Germinal center (tissue), 1 donor: ENCODE data around the gene COPZ1.
A peak's percentile ranks its signal among the peaks of the same experiment; 100 is the strongest.
"Not testable (repeated sequence)": the region's sequence is repeated elsewhere in the genome, so short reads cannot be mapped to it uniquely, and the experiment has no call there.

Experiments
- DNase-seq: peaks from one replicate; pipeline ENCODE4 v3.0.0; 2012; ENCODE audit warnings: mixed read lengths, low spot score

COPZ1 gene

GRCh38 chr12:54333420-54334034 is 8.6 kb downstream of the COPZ1 start:
- DNase-seq = no peak

- DNase-seq = no peak
Measured at GRCh38 chr12:54337280-54337842, 12.4 kb downstream of the COPZ1 start.

GRCh38 chr12:54337854-54338650 is 13.1 kb downstream of the COPZ1 start:
- DNase-seq = no peak

GRCh38 chr12:54338698-54339296 is 13.9 kb downstream of the COPZ1 start:
- DNase-seq = no peak

- no peak for DNase-seq
Measured at GRCh38 chr12:54340846-54341245, 15.9 kb downstream of the COPZ1 start.

GRCh38 chr12:54341378-54342300 is 16.7 kb downstream of the COPZ1 start:
- no peak for DNase-seq

GRCh38 chr12:54349036-54349435 is 24.1 kb downstream of the COPZ1 start:
- DNase-seq = no peak

GRCh38 chr12:54349679-54350078 is 24.7 kb downstream of the COPZ1 start:
- DNase-seq = no peak

- no peak for DNase-seq
Measured at GRCh38 chr12:54350743-54351142, 25.8 kb downstream of the COPZ1 start.

- no peak for DNase-seq
Measured at GRCh38 chr12:54351341-54351740, 26.4 kb downstream of the COPZ1 start.

GRCh38 chr12:54352022-54352531 is 27.1 kb downstream of the COPZ1 start:
- DNase-seq = no peak

GRCh38 chr12:54352891-54353874 is 28.3 kb downstream of the COPZ1 start:
- DNase-seq = no peak

GRCh38 chr12:54354271-54354670 is 29.3 kb downstream of the COPZ1 start:
- DNase-seq = not testable (repeated sequence)

GRCh38 chr12:54355104-54355815 is 30.3 kb downstream of the COPZ1 start:
- no peak for DNase-seq

- DNase-seq = no peak
Measured at GRCh38 chr12:54356228-54356627, 31.3 kb downstream of the COPZ1 start.

GRCh38 chr12:54356951-54357356 is 32.0 kb downstream of the COPZ1 start:
- no peak for DNase-seq

- no peak for DNase-seq
Measured at GRCh38 chr12:54357506-54358190, 32.7 kb downstream of the COPZ1 start.

- DNase-seq = peak; percentile 66
Measured at GRCh38 chr12:54358191-54358944, 33.4 kb downstream of the COPZ1 start.
